Astrocyte (in vitro differentiated cells and primary cell): ENCODE results near the gene P2RY6. TPM values are rescaled to one million over a fixed set of nuclear protein-coding genes. Genes with fewer than 3 reads are reported as not detected.
A peak's percentile ranks its signal among the peaks of the same experiment; 100 is the strongest.

Experiments used
- DNase-seq: peaks from one replicate; pipeline ENCODE4 v3.0.0-alpha.2; 2010; ENCODE audit warnings: low read depth
- FAIRE-seq: peaks from 2 replicates; lab custom pipeline; 2011; peaks lifted over from hg19 to GRCh38; lab: Jason Lieb, UNC
- H2AFZ ChIP-seq: 2 replicates; pipeline ENCODE4 v1.6.0; 2012; ENCODE audit warnings: low read depth, low read length, inconsistent platforms
- H3K27ac ChIP-seq: 2 replicates; pipeline ENCODE4 v1.5.1; 2011; ENCODE audit warnings: low read depth, low read length, inconsistent platforms
- H3K27me3 ChIP-seq: 2 replicates; pipeline ENCODE4 v1.6.0; 2011; ENCODE audit warnings: low read length, inconsistent platforms; ENCODE audit not compliant: insufficient read depth
- H3K36me3 ChIP-seq: 2 replicates; pipeline ENCODE4 v1.5.1; 2011; ENCODE audit warnings: low read length, inconsistent platforms; ENCODE audit not compliant: insufficient read depth
- H3K4me1 ChIP-seq: 2 replicates; pipeline ENCODE4 v1.5.1; 2011; ENCODE audit warnings: low read length, inconsistent platforms; ENCODE audit not compliant: insufficient read depth
- H3K4me2 ChIP-seq: 2 replicates; pipeline ENCODE4 v1.6.0; 2012; ENCODE audit warnings: low read length, inconsistent platforms
- H3K4me3 ChIP-seq: 2 replicates; pipeline ENCODE4 v1.5.1; 2011; ENCODE audit warnings: low read depth, mild to moderate bottlenecking, low read length, inconsistent platforms; ENCODE audit not compliant: insufficient read depth
- H3K79me2 ChIP-seq: 2 replicates; pipeline ENCODE4 v1.6.0; 2012; ENCODE audit warnings: mild to moderate bottlenecking, low read length, inconsistent platforms; ENCODE audit not compliant: insufficient read depth
- H3K9ac ChIP-seq: 2 replicates; pipeline ENCODE4 v1.6.0; 2012; ENCODE audit warnings: mild to moderate bottlenecking, low read length, inconsistent platforms
- H3K9me3 ChIP-seq: 2 replicates; pipeline ENCODE4 v1.5.1; 2012; ENCODE audit warnings: low read depth, mild to moderate bottlenecking, low read length, inconsistent platforms; ENCODE audit not compliant: insufficient read depth
- H4K20me1 ChIP-seq: 2 replicates; pipeline ENCODE4 v1.6.0; 2012; ENCODE audit warnings: low read length, inconsistent platforms; ENCODE audit not compliant: insufficient read depth
- H3K27ac Mint-ChIP-seq: one replicate; pipeline ENCODE4 v1.8.0; 2021; ENCODE audit warnings: mild to moderate bottlenecking, mixed read lengths; ENCODE audit not compliant: unreplicated experiment
- H3K27me3 Mint-ChIP-seq: one replicate; pipeline ENCODE4 v1.8.0; 2021; ENCODE audit warnings: low read depth, mixed read lengths; ENCODE audit not compliant: unreplicated experiment
- H3K36me3 Mint-ChIP-seq: one replicate; pipeline ENCODE4 v1.8.0; 2021; ENCODE audit warnings: low read depth, mixed read lengths; ENCODE audit not compliant: unreplicated experiment
- H3K4me1 Mint-ChIP-seq: one replicate; pipeline ENCODE4 v1.8.0; 2021; ENCODE audit warnings: low read depth, mixed read lengths; ENCODE audit not compliant: unreplicated experiment
- H3K4me3 Mint-ChIP-seq: one replicate; pipeline ENCODE4 v1.8.0; 2021; ENCODE audit warnings: mild to moderate bottlenecking, moderate library complexity, mixed read lengths; ENCODE audit not compliant: unreplicated experiment
- H3K9me3 Mint-ChIP-seq: one replicate; pipeline ENCODE4 v1.8.0; 2021; ENCODE audit warnings: mild to moderate bottlenecking, mixed read lengths; ENCODE audit not compliant: unreplicated experiment
- EZH2 ChIP-seq: IDR thresholded peaks from 2 replicates; pipeline ENCODE4 v1.6.1; 2012; ENCODE audit warnings: mild to moderate bottlenecking, low read length, inconsistent platforms; ENCODE audit not compliant: insufficient read depth
- total RNA-seq: library from RNA; stranded (reverse); gene quantifications from 2 replicates; pipeline ENCODE4 v1.2.1, GENCODE V29; 2021
- TF ChIP-seq, protein P1 (sequence below): IDR thresholded peaks from 2 replicates; pipeline ENCODE4 v1.5.1; 2011; ENCODE audit warnings: low read depth, mild to moderate bottlenecking, inconsistent platforms, low read length, moderate library complexity; ENCODE audit not compliant: insufficient read depth

The P2RY6 gene
- total RNA-seq, 1 donor from 2014 or later = 0.75 TPM

DNA sequence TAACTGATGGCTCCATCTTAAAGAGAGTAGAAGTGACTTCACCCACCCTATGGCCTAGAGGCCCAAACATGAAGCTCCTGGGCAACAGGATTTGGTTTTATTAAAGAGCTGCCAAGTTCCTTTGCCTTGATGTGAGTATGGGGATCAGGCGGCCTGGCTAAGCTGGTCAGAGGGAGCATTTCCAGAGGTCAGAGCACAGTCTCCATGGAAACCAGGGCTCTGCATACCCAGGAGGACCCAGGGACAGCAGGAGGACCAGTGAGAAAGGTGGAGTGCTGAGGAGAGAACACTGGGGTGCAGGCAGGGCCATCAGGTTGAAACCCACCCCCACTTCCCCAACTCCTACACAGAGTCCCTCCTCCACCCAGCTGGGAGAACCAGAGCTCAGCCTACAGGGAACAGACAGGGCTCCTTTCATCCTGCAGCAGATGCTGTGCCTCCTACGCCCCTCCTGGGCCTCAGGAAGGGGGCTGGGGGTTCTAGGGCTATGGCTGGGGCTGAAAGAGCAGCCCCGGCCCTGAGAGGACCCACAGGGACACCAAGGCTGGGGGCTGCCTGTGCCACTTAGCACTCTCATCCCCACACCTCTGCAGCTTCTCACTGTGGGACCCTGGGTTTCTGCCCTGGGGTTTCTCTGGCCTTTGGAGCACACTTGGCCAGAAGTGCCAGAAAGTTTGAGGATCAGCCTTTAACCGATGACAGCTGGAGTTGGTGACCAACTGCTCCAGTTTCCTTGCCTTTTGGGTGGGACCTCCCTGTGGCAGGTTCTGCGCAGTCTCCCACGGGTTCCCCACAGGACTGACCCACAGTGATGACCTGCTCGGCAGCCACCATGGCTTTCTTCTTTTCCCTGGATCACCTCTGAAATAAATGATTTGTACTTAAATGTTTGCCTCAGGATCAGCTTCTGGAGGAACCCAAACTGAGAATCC, 13.8 kb upstream of the P2RY6 start:
- Histone ChIP-seq H4K20me1 (no peaks in the 10 kb centered on the region), H3K27me3 (no peaks in the 10 kb centered on the region), H3K36me3 (no peaks in the 10 kb centered on the region), H3K4me2 (peak overlapping the region; percentile 75), H3K27ac (peak overlapping the region; percentile 94), H3K79me2 (no peaks in the 10 kb centered on the region), H3K9ac (peak overlapping the region; percentile 68), H2AFZ (peak overlapping the region; percentile 57), H3K4me1 (peaks cover 19% of the 10 kb centered on the region), H3K4me3 (no peak overlapping the region), H3K9me3 (no peaks in the 10 kb centered on the region)
- DNase-seq (no peak), FAIRE-seq (no peak)
- Mint-ChIP-seq H3K27ac (peak overlapping the region; percentile 99), H3K9me3 (no peaks in the 10 kb centered on the region), H3K4me3 (no peak overlapping the region), H3K36me3 (no peaks in the 10 kb centered on the region), H3K27me3 (peaks cover 5% of the 10 kb centered on the region), H3K4me1 (peaks cover 11% of the 10 kb centered on the region)
- TF ChIP-seq EZH2 = no peak
- TF ChIP-seq, protein P1, sequence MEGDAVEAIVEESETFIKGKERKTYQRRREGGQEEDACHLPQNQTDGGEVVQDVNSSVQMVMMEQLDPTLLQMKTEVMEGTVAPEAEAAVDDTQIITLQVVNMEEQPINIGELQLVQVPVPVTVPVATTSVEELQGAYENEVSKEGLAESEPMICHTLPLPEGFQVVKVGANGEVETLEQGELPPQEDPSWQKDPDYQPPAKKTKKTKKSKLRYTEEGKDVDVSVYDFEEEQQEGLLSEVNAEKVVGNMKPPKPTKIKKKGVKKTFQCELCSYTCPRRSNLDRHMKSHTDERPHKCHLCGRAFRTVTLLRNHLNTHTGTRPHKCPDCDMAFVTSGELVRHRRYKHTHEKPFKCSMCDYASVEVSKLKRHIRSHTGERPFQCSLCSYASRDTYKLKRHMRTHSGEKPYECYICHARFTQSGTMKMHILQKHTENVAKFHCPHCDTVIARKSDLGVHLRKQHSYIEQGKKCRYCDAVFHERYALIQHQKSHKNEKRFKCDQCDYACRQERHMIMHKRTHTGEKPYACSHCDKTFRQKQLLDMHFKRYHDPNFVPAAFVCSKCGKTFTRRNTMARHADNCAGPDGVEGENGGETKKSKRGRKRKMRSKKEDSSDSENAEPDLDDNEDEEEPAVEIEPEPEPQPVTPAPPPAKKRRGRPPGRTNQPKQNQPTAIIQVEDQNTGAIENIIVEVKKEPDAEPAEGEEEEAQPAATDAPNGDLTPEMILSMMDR = no peak

DNA sequence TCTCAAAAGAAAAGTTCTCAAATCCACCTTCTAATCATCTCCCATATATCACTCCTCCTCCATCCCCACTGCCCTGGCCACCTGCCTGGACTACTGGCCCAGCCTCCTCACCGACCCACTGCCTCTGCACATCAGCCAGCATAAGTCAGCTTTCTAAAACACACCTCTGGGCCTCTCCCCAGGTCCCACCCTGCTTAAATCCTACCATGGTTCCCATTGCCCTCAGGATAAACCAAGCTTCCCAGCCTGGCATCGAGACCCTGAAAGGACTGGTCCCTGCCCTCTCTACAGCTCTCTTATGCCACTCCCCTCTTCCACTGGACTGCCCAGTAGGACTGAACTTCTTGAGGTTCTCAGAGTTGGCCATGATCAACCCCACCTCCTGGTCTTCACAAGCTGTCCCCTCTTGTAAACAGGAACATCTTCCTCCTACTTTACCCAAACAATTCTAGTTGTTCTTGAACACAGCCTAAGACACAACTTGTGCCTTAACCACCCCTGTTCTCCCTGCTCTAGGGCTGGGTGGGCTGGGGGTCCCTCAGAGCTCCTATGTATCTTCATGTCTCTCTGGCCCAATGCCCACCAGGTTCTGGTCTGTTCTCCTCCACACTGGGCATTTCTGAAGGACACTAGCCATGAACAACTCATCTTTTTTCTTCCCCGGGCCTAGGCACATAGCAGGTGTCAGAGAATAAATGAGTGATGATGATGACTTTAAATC, 12.6 kb upstream of the P2RY6 start:
- H3K27me3 Mint-ChIP-seq = peaks cover 6% of the 10 kb centered on the region
- Histone ChIP-seq H3K9me3 (no peaks in the 10 kb centered on the region), H3K36me3 (no peaks in the 10 kb centered on the region), H3K9ac (no peak overlapping the region), H3K79me2 (no peaks in the 10 kb centered on the region), H3K4me2 (no peak overlapping the region), H3K4me3 (no peak overlapping the region), H2AFZ (no peak overlapping the region), H3K4me1 (peaks cover 19% of the 10 kb centered on the region), H4K20me1 (no peaks in the 10 kb centered on the region), H3K27me3 (no peaks in the 10 kb centered on the region), H3K27ac (no peak overlapping the region)
- no peak for DNase-seq
- H3K4me1 Mint-ChIP-seq = peaks cover 11% of the 10 kb centered on the region
- H3K4me3 Mint-ChIP-seq = no peak overlapping the region
- FAIRE-seq = no peak
- peak overlapping the region; percentile 23 for H3K27ac Mint-ChIP-seq
- TF ChIP-seq EZH2 = no peak
- TF ChIP-seq, protein P1 = no peak
- no peaks in the 10 kb centered on the region for H3K36me3 Mint-ChIP-seq
- H3K9me3 Mint-ChIP-seq = no peaks in the 10 kb centered on the region
